RWPE1 (cell line): ENCODE results near the gene INCA1.

ENCODE experiments used
- CTCF ChIA-PET: fragments of 350-600 bp; sonication (Branson Sonifier 250); formaldehyde crosslinking; extraction: SDS; loops from one replicate; lab custom pipeline; 2021; lab: Yijun Ruan, JAX
- POLR2A ChIA-PET: fragments of 400-600 bp; formaldehyde crosslinking; extraction: SDS; loops from one replicate; lab custom pipeline; 2020; ENCODE audit warnings: antibody characterized with exemption; ENCODE audit not compliant: low non-redundant PET; lab: Yijun Ruan, JAX
- DNase-seq: peaks from one replicate; pipeline ENCODE4 v3.0.0; 2012; ENCODE audit warnings: low spot score
- H3K27ac ChIP-seq: fragments of 450-650 bp; 2 replicates; pipeline ENCODE4 v1.5.1; 2017
- TF ChIP-seq, protein P1 (sequence below): fragments of 450-650 bp; conservative IDR thresholded peaks from 2 replicates; pipeline ENCODE4 v1.5.1; 2017; ENCODE audit warnings: low read depth, mild to moderate bottlenecking

The INCA1 gene, protein sequence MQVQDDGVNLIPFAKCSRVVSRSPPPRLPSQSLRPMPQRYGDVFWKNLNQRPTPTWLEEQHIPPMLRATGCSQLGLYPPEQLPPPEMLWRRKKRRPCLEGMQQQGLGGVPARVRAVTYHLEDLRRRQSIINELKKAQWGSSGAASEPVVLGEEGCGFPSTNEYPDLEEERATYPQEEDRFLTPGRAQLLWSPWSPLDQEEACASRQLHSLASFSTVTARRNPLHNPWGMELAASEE

DNA sequence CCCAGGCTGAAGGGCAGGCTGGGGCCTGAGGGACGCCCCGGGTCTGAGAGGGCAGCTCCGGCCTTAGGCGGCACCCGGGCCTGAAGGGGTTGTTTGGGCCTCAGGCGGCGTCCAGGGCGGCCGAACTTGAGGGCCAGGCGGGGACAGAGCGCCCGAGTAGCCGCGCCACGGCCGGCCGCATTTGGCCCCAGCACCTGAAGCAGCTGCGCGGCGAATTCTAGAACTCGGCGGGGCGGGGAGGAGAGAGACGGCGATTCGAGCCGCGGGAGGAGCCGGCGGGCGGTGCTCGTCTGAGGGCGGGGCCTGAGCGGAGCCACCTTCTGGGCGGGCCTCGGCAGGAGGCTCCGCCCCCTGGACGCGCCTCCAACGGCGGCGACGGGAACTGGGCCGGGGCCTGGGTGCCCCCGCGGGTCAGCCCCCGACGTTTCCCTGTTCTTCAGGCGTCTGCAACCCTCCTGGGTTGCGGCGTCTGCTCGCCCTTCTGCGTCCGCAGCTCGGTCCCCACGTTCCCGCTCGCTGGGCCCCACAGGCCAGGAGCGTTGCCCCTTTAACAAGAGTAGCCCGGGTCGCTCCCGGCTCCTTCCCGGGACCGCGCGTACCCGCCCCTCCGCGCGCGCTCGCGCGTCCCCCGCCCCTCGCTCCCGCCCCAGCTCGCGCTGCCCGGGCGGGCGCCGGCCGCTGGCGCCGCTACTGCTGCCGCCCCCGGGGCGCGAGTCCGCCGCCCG, at the start of gene INCA1, which contains the start of gene KIF1C:
Gene INCA1 (minus strand): TSS at position 221 of the 725 bp plus-strand sequence. CDS start 3,085 bp downstream, outside the sequence.
Gene KIF1C (plus strand): TSS at position 649 of the 725 bp plus-strand sequence. CDS start 2,297 bp downstream, outside the sequence.
- ChIA-PET POLR2A (interaction anchor here (0.9 to 2.0 kb wide), 5 partner anchors 9 to 88 kb away, joined by 3 to 6 read pairs (median 4); partner anchors contain the start of genes RNF167, SLC25A11 and SPAG7), CTCF (interaction anchor here (0.6 to 1.3 kb wide), 3 partner anchors 10 to 1484 kb away, joined by 3 to 6 read pairs (median 5); partner anchors contain the start of gene CAMTA2)
- peak within 1 kb of the TSS; percentile 89 for H3K27ac ChIP-seq
- TF ChIP-seq, protein P1, sequence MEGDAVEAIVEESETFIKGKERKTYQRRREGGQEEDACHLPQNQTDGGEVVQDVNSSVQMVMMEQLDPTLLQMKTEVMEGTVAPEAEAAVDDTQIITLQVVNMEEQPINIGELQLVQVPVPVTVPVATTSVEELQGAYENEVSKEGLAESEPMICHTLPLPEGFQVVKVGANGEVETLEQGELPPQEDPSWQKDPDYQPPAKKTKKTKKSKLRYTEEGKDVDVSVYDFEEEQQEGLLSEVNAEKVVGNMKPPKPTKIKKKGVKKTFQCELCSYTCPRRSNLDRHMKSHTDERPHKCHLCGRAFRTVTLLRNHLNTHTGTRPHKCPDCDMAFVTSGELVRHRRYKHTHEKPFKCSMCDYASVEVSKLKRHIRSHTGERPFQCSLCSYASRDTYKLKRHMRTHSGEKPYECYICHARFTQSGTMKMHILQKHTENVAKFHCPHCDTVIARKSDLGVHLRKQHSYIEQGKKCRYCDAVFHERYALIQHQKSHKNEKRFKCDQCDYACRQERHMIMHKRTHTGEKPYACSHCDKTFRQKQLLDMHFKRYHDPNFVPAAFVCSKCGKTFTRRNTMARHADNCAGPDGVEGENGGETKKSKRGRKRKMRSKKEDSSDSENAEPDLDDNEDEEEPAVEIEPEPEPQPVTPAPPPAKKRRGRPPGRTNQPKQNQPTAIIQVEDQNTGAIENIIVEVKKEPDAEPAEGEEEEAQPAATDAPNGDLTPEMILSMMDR = no peak
- DNase-seq = peak; percentile 96

DNA sequence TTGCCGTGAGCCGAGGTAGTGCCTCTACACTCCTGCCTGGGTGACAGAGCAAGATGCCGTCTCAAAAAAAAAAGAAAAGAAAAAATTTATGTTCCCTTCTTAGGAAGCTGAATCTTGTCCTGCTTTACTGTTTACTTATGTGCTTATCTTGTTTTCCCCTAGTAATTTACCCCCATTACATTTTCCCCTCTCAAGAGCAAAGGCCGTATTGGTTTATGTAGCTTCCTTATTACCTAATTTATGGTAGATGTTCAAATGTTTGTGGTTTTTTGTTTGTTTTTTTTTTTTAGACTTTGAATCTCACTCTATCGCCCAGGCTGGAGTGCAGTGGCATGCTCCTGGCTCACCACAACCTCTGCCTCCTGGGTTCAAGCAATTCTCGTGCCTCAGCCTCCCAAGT, 48.2 kb upstream of the INCA1 start:
- ChIA-PET CTCF (no interaction called here), POLR2A (no interaction called here)
- DNase-seq = no peak
- TF ChIP-seq, protein P1 = no peak
- H3K27ac ChIP-seq = no peak overlapping the region

DNA sequence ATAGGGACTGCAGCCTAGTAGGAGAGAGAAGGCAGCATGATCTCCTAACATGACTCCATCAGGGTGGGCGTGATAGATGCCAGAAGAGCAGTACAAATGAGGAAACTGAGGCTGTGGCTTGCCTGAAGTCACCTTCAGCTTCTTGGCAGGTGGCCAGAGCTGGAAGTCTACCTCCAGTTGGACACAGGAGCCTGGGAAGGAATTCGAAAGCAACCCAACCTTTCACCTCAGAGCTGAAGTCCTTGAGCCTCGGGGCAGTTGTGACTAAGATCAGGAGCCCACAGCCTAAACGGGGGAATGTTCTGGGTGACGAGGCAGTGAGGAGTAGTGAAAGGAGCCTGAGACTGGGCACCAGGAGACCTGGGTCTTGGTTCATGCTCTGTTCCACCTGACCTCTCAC, 47.3 kb upstream of the INCA1 start:
- DNase-seq = no peak
- H3K27ac ChIP-seq = no peak overlapping the region
- POLR2A ChIA-PET = no interaction called here
- TF ChIP-seq, protein P1 = no peak
- CTCF ChIA-PET = no interaction called here

DNA sequence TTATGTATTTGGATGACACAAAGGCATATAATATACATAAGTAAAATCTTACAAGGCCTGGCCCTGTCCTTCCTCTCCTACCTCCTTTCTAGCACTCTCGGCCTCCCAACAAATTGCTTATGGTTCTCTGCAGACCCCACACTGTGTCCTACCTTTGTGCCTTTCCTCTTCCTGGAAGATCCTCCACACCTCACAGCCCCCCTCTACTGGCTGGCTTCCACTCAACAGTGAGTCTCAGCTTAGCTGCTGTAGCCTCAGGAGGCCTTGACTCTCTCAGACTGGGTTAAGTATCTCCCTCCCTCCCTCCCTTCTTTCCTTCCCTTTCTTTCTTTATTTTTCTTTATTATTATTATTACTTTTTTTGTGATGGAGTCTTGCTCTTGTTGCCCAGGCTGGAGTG, 46.2 kb upstream of the INCA1 start:
- POLR2A ChIA-PET = no interaction called here
- no peak overlapping the region for H3K27ac ChIP-seq
- no peak for DNase-seq
- TF ChIP-seq, protein P1 = no peak
- CTCF ChIA-PET = no interaction called here

DNA sequence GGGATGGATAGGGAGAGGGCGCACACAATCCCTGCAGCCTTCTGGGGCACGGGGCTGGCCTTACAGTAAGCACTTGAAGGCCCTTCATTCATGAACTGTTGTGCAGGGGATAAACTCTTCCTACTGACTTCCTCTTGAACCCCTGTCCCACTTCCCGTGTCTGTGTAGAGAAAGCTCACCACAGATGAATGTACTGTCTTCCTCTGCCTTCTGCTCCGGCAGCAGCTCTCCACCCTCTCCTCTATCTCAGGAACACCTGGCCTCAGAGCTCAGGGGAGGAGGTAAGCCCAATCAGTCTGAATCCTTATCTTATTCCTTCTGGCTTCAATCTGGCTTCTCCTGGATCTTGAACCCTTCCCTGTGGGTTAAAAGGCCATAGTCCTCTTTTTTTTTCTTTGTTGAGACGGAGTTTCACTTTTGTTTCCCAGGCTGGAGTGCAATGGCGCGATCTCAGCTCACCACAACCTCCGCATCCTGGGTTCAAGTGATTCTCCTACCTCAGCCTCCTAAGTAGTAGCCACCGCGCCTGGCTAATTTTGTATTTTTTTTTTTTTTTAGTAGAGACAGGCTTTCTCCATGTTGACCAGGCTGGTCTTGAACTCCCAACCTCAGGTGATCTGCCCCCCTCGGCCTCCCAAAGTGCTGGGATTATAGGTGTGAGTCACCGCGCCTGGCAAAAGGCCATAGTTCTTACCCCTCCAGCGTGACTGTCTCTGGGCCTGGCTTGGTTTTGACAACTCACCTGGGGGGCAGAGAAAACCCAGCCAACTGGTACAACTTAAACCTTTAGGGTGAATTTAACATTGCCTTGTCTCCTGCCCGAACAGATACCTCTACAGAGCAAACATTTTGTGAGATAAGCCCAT, 45.1 kb upstream of the INCA1 start:
- CTCF ChIA-PET = no interaction called here

More for the DNA sequence above, 45.1 kb upstream of the INCA1 start:
- no peak overlapping the region for H3K27ac ChIP-seq
- DNase-seq = no peak
- TF ChIP-seq, protein P1 = no peak
- POLR2A ChIA-PET = no interaction called here
